Measurements from ENCODE around the gene LAMA4. TPM values are rescaled to one million over a fixed set of nuclear protein-coding genes. Genes with fewer than 3 reads are reported as not detected.

LAMA4 gene
- total and polyA plus RNA-seq, 2 of the 13 experiments (the other 11 are each of a cell fraction or from before 2014, with no cell fraction given) = not detected

DNA sequence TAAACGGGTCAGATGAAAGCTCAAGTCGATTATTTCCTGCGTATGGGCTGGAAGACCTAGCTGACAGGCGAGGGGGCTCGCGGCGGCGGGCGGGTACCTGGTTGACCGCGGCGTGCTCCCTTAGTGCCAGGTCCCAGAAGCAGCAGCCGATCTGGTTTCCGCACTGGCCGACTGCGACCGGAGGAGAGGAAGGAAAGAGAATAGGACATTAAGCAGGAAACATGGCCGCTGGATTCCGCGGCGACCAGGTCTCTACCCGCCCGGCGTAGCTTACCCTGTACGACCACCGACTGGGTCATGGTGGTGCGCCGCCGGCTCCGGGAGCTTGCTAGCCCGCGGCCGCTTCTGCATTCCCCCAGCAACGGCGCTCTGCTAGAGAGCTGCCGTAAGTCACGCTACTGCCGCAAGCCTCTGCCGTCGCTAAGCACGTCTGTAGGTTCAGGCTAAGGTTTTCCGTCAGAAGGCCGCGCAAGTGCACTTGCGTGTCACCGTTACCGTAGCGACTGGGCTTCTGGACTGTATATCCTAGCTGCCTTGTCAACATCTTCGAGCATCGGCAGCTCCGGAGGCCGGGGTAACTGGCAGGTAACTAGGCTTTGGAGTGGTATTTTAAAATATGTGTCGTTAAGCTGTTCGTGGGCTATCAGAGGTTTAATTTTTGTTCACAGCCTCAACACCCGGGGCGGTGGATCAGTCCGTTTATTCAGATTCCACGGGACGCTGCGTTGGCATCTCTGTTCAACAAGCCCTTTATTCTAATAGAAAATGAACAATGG, 167.0 kb downstream of the LAMA4 start, which contains the start of the genes FAM229B and TUBE1:
Gene FAM229B, plus strand, starts transcription at position 456 of the 776 bp plus-strand sequence. CDS start 11,693 bp downstream, outside the sequence.
Gene TUBE1, minus strand, starts transcription at position 347 of the 776 bp plus-strand sequence. Its CDS starts 48 bp downstream, at position 299.
- H4K20me1 ChIP-seq (ENCODE audit: insufficient read depth, low read length) = no peaks in the 10 kb centered on the region
- H3K4me2 ChIP-seq (ENCODE audit: low read depth, low read length) = peak within 1 kb of the TSS; percentile 80
- intact Hi-C loops (cut with micrococcal nuclease; ENCODE audit: unreplicated experiment) (loop anchor here (1.0 to 5.0 kb wide), 2 partner anchors 60 to 76 kb away; no protein-coding TSS in a partner anchor), in situ Hi-C loops (cut with HindIII; ENCODE audit: extremely low pct_ligation_motif_present, low pct_unique_long_range_greater_than_20kb) (loop anchor here (5.0 kb wide), 1 partner anchor 75 kb away; no protein-coding TSS in a partner anchor)
- no peaks in the 10 kb centered on the region for H3K79me2 ChIP-seq (ENCODE audit: insufficient read depth, low read length)
- POLR2A ChIA-PET = interaction anchor here (0.6 to 1.4 kb wide), 4 partner anchors 11 to 481 kb away, joined by 3 to 8 read pairs (median 3); no protein-coding TSS in a partner anchor
- BruUV-seq (replicated peaks) = no TSS peak
- 2% methylated on average over 60 of the region's 60 CpGs for WGBS (ENCODE audit: low lambda C conversion rate)
- FAIRE-seq (peak; percentile 93), ATAC-seq (peak; percentile 96), DNase-seq (ENCODE audit: low spot score) (peak; percentile 94)
- H3K27me3 ChIP-seq (ENCODE audit: control insufficient read depth in 1 of 2, insufficient read depth in 2 of 2, low read length in 2 of 2) = no peaks in the 10 kb centered on the region; a peak in 1 of 5 replicates
- CTCF ChIA-PET (ENCODE audit: low intra/inter-chr PET ratio, low total read pairs) = no interaction called here
- peaks cover 10% of the 10 kb centered on the region for H3K4me1 ChIP-seq (ENCODE audit: insufficient read depth, low read length)
- H3K9ac ChIP-seq (ENCODE audit: insufficient read depth, low read depth, low read length) = peak within 1 kb of the TSS; percentile 74
- peak within 1 kb of the TSS; percentile 75 to 97 (median 89) for H3K4me3 ChIP-seq (replicated peaks in 1 of 3; ENCODE audit: insufficient read depth in 1 of 3, low read depth in 2 of 3, low read length in 3 of 3)
- no peaks in the 10 kb centered on the region; a peak in 1 of 5 replicates for H3K36me3 ChIP-seq (replicated peaks in 1 of 2; ENCODE audit: control insufficient read depth in 1 of 2, insufficient read depth in 2 of 2, low read length in 2 of 2)
- H2AFZ ChIP-seq (ENCODE audit: low read length) = peak within 1 kb of the TSS; percentile 99
- H3K9me3 ChIP-seq (ENCODE audit: low read length) = no peaks in the 10 kb centered on the region
- H3K27ac ChIP-seq (ENCODE audit: extremely low read length, insufficient read depth, low read length) = peak within 1 kb of the TSS; percentile 63
- TF ChIP-seq ASH2L (IDR thresholded peaks at IDR 0.05; ENCODE audit: insufficient read length, low read depth, low read length) = peak; percentile 83
- TF ChIP-seq, protein P1, sequence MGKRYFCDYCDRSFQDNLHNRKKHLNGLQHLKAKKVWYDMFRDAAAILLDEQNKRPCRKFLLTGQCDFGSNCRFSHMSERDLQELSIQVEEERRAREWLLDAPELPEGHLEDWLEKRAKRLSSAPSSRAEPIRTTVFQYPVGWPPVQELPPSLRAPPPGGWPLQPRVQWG (CRISPR knock-in tag; IDR thresholded peaks at IDR 0.05; ENCODE audit: borderline replicate concordance, low read depth) = no peak
- TF ChIP-seq ZNF652 (CRISPR knock-in tag; IDR thresholded peaks at IDR 0.05; ENCODE audit: borderline replicate concordance, low read depth) = 0 out of 2 replicates have a peak, but pooled peaks have one; percentile 18
- TF ChIP-seq PPARG (CRISPR knock-in tag; conservative IDR thresholded peaks at IDR 0.05) = no peak
- TF ChIP-seq XBP1 (CRISPR knock-in tag; IDR thresholded peaks at IDR 0.05) = no peak
- TF ChIP-seq, protein P2, sequence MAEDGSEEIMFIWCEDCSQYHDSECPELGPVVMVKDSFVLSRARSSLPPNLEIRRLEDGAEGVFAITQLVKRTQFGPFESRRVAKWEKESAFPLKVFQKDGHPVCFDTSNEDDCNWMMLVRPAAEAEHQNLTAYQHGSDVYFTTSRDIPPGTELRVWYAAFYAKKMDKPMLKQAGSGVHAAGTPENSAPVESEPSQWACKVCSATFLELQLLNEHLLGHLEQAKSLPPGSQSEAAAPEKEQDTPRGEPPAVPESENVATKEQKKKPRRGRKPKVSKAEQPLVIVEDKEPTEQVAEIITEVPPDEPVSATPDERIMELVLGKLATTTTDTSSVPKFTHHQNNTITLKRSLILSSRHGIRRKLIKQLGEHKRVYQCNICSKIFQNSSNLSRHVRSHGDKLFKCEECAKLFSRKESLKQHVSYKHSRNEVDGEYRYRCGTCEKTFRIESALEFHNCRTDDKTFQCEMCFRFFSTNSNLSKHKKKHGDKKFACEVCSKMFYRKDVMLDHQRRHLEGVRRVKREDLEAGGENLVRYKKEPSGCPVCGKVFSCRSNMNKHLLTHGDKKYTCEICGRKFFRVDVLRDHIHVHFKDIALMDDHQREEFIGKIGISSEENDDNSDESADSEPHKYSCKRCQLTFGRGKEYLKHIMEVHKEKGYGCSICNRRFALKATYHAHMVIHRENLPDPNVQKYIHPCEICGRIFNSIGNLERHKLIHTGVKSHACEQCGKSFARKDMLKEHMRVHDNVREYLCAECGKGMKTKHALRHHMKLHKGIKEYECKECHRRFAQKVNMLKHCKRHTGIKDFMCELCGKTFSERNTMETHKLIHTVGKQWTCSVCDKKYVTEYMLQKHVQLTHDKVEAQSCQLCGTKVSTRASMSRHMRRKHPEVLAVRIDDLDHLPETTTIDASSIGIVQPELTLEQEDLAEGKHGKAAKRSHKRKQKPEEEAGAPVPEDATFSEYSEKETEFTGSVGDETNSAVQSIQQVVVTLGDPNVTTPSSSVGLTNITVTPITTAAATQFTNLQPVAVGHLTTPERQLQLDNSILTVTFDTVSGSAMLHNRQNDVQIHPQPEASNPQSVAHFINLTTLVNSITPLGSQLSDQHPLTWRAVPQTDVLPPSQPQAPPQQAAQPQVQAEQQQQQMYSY (CRISPR knock-in tag; IDR thresholded peaks at IDR 0.05) = no peak
- TF ChIP-seq, protein P3, sequence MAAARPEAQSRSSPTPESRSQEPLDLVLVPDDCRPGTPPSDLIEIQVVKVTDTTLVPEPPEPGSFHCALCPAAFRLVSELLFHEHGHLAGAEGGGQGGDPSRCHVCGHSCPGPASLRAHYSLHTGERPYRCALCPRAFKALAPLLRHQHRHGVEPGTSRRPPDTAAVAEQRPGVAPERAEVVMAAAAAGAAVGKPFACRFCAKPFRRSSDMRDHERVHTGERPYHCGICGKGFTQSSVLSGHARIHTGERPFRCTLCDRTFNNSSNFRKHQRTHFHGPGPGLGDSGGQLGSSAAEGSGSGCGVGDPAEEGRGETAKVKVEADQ (CRISPR knock-in tag; IDR thresholded peaks at IDR 0.05; ENCODE audit: borderline replicate concordance) = no peak; the same call in 1 of the 2 replicates
- TF ChIP-seq, protein P4, sequence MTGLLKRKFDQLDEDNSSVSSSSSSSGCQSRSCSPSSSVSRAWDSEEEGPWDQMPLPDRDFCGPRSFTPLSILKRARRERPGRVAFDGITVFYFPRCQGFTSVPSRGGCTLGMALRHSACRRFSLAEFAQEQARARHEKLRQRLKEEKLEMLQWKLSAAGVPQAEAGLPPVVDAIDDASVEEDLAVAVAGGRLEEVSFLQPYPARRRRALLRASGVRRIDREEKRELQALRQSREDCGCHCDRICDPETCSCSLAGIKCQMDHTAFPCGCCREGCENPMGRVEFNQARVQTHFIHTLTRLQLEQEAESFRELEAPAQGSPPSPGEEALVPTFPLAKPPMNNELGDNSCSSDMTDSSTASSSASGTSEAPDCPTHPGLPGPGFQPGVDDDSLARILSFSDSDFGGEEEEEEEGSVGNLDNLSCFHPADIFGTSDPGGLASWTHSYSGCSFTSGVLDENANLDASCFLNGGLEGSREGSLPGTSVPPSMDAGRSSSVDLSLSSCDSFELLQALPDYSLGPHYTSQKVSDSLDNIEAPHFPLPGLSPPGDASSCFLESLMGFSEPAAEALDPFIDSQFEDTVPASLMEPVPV (CRISPR knock-in tag; IDR thresholded peaks at IDR 0.05) = peak; percentile 86
- peak; percentile 13; the same call in 1 of the 2 replicates for TF ChIP-seq ESRRA (CRISPR knock-in tag; IDR thresholded peaks at IDR 0.05; ENCODE audit: low read depth)
- TF ChIP-seq ZNF781 (CRISPR knock-in tag; IDR thresholded peaks at IDR 0.05; ENCODE audit: borderline replicate concordance, not compliant biosample characterization) = peak; percentile 90
- no peak for TF ChIP-seq ZNF549 (CRISPR knock-in tag; IDR thresholded peaks at IDR 0.05)
- peak; percentile 85 for TF ChIP-seq RBFOX2 (IDR thresholded peaks at IDR 0.05; ENCODE audit: low read depth, low read length)
- peak; percentile 81; the same call in 1 of the 2 replicates for TF ChIP-seq SALL1 (CRISPR knock-in tag; IDR thresholded peaks at IDR 0.05)
- TF ChIP-seq GZF1 (CRISPR knock-in tag; IDR thresholded peaks at IDR 0.05) = peak; percentile 85; the same call in 1 of the 2 replicates
- no peak for TF ChIP-seq PHB2 (IDR thresholded peaks at IDR 0.05; ENCODE audit: partially characterized antibody)
- TF ChIP-seq RNF2 (conservative IDR thresholded peaks at IDR 0.05; ENCODE audit: low read depth) = no peak; the same call in 1 of the 2 replicates
